Naive thymus-derived CD4-positive, alpha-beta T cell (primary cell): ENCODE data around the gene PTGER1. TPM values are rescaled to one million over a fixed set of nuclear protein-coding genes. Genes with fewer than 3 reads are reported as not detected.

Experiments
- ATAC-seq: fragments of 150-1000 bp; cut with Tn5 transposase; 2 replicates; pipeline ENCODE4 v1.10.0; 2021; ENCODE audit warnings: mild to moderate bottlenecking, moderate library complexity
- CTCF ChIA-PET: fragments of 350-600 bp; sonication (Branson Sonifier 250); formaldehyde crosslinking; loops from one replicate; lab custom pipeline; 2021; ENCODE audit warnings: antibody characterized with exemption; lab: Charles Lee
- POLR2A ChIA-PET: fragments of 350-600 bp; sonication (Branson Sonifier 250); formaldehyde crosslinking; loops from one replicate; lab custom pipeline; 2021; ENCODE audit warnings: antibody characterized with exemption, inconsistent platforms; lab: Charles Lee
- DNase-seq, 9 donors: peaks; one replicate each; pipeline versions ENCODE4 v3.0.0 to v3.0.0-alpha.2; 2020 to 2022; ENCODE audit warnings: mixed read lengths in 1 of 9
- H3K27ac ChIP-seq: one replicate; pipeline ENCODE4 v1.7.0; 2013; ENCODE audit warnings: mild to moderate bottlenecking, low read depth, low read length, moderate library complexity
- H3K27me3 ChIP-seq, 2 donors: one replicate each; pipeline ENCODE4 v1.7.0; 2013; ENCODE audit warnings: low read length in 2 of 2, mild to moderate bottlenecking in 2 of 2, moderate library complexity in 2 of 2; ENCODE audit not compliant: control insufficient read depth in 2 of 2, insufficient read depth in 2 of 2
- H3K36me3 ChIP-seq, 3 experiments: 1 replicate in 2 of 3; 2 replicates in 1 of 3; pipeline ENCODE4 v1.7.0; 2013; ENCODE audit warnings: low read length in 3 of 3, mild to moderate bottlenecking in 3 of 3, moderate library complexity in 1 of 3; ENCODE audit not compliant: insufficient read depth in 3 of 3, control insufficient read depth in 2 of 3
- H3K4me1 ChIP-seq, 2 donors: one replicate each; pipeline ENCODE4 v1.7.0; 2013; ENCODE audit warnings: low read length in 2 of 2, mild to moderate bottlenecking in 2 of 2, moderate library complexity in 1 of 2; ENCODE audit not compliant: control insufficient read depth in 2 of 2, insufficient read depth in 2 of 2
- H3K4me3 ChIP-seq: 2 replicates; pipeline ENCODE4 v1.7.0; 2013; ENCODE audit warnings: mild to moderate bottlenecking, low read length
- H3K9me3 ChIP-seq, 3 experiments: 1 replicate in 2 of 3; 2 replicates in 1 of 3; pipeline ENCODE4 v1.7.0; 2013; ENCODE audit warnings: low read length in 3 of 3; ENCODE audit not compliant: control insufficient read depth in 2 of 3
- H3K27ac Mint-ChIP-seq, 9 donors: one replicate each; pipeline ENCODE4 v1.8.0; 2020 to 2022; ENCODE audit warnings: mixed read lengths in 9 of 9, mild to moderate bottlenecking in 8 of 9, moderate library complexity in 5 of 9, inconsistent platforms in 2 of 9
- H3K27me3 Mint-ChIP-seq, 5 donors: one replicate each; pipeline ENCODE4 v1.8.0; 2021 to 2022; ENCODE audit warnings: mixed read lengths in 5 of 5, mild to moderate bottlenecking in 1 of 5
- H3K36me3 Mint-ChIP-seq, 5 donors: one replicate each; pipeline ENCODE4 v1.8.0; 2020 to 2022; ENCODE audit warnings: mixed read lengths in 5 of 5, mild to moderate bottlenecking in 3 of 5, inconsistent platforms in 1 of 5
- H3K4me1 Mint-ChIP-seq, 7 donors: one replicate each; pipeline ENCODE4 v1.8.0; 2020 to 2022; ENCODE audit warnings: mixed read lengths in 7 of 7, mild to moderate bottlenecking in 3 of 7, inconsistent platforms in 1 of 7
- H3K4me3 Mint-ChIP-seq, 10 donors: one replicate each; pipeline ENCODE4 v1.8.0; 2020 to 2022; ENCODE audit warnings: mild to moderate bottlenecking in 10 of 10, mixed read lengths in 10 of 10, moderate library complexity in 6 of 10, inconsistent platforms in 2 of 10
- H3K9me3 Mint-ChIP-seq, 11 donors: one replicate each; pipeline ENCODE4 v1.8.0; 2020 to 2022; ENCODE audit warnings: mixed read lengths in 11 of 11, mild to moderate bottlenecking in 4 of 11, inconsistent platforms in 1 of 11, moderate library complexity in 1 of 11
- intact Hi-C, 2 donors: fragments of 100-400 bp; cut with micrococcal nuclease; formaldehyde crosslinking; loops; one replicate each; pipeline ENCODE4 v1.15.1; 2023
- polyA plus RNA-seq, 2 donors: library from polyadenylated mRNA; unstranded; fragments of 300-500 nt; fragmentation: Illumina TruSeq; gene quantifications; one replicate each; pipeline ENCODE4 v1.2.3, GENCODE V29; 2021
- total RNA-seq, 6 experiments: library from RNA in 5 of 6; stranded (reverse) in 5 of 6; gene quantifications; 1 replicate in 5 of 6; 2 replicates in 1 of 6; pipeline ENCODE4 v1.2.3 and lab custom pipeline; 2021 to 2026

Gene PTGER1
- total and polyA plus RNA-seq, 7 experiments from 2014 or later = 0.46 TPM; not detected in 6

DNA sequence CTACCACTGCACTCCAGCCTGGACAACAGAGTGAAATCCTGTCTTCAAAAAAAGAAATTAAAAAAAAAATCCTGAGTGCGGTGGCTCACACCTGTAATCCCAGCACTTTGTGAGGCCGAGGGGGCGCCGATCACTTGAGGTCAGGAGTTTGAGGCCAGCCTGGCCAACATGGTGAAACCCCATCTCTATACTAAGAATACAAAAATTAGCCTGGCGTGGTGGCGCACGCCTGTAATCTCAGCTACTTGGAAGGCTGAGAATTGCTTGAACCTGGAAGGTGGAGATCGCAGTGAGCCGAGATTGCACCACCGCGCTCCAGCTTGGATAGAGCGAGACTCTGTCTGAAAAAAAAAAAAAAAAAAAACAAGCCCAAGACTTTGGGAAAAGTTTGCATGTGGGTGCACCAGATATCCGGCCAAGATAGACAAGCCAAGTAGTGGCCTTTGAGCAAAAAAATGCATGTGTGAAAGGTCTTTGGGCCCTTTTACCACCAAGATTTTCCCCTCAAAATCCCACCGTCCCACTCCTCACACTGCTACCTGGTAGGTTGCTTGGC is 37.3 kb upstream of the PTGER1 start:
- Mint-ChIP-seq H3K27me3 (no peaks in the 10 kb centered on the region), H3K9me3 (peaks cover 0 to 7% (median 0%) of the 10 kb centered on the region in 11 donors), H3K27ac (peak overlapping the region in 8 of 9 donors; percentile 66 to 99 (median 78)), H3K4me1 (peaks cover 41 to 79% (median 66%) of the 10 kb centered on the region in 7 donors), H3K36me3 (peaks cover 10 to 31% (median 28%) of the 10 kb centered on the region in 5 donors), H3K4me3 (no peak overlapping the region)
- CTCF ChIA-PET = interaction anchor here (0.9 kb wide), 1 partner anchor 11 kb away, joined by 3 read pairs; no protein-coding TSS in a partner anchor
- DNase-seq (no peak), ATAC-seq (no peak)
- H3K4me1 ChIP-seq = peaks cover 29 to 39% of the 10 kb centered on the region in 2 donors
- intact Hi-C loops = no loop called here
- H3K9me3 ChIP-seq = no peaks in the 10 kb centered on the region
- no peak overlapping the region for H3K4me3 ChIP-seq
- POLR2A ChIA-PET = interaction anchor here (1.7 to 34.0 kb wide), 2 partner anchors 17 to 19 kb away, joined by 5 to 1101 read pairs; partner anchors contain the start of genes DNAJB1, GIPC1 and TECR
- no peaks in the 10 kb centered on the region for H3K27me3 ChIP-seq
- H3K36me3 ChIP-seq = peaks cover 15 to 38% (median 22%) of the 10 kb centered on the region in 3 experiments
- no peak overlapping the region for H3K27ac ChIP-seq

DNA sequence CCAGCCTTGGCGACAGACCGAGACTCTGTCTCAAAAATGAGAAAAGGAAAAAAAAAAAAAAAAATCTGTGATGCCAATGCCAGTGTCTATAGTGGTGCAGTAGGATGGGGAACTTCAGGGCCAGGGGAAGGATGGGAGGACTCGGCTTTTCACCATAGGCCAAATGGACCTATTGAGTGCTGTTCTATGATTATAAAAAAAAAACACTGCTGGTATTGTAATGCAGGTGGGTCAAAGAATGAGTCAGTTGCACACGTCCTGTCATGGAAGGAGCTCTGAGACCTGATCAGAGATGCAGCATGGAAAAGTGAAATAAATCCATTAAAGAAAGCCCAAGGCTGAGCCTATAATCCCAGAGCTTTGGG is 36.1 kb upstream of the PTGER1 start:
- Histone ChIP-seq H3K4me3 (no peak overlapping the region), H3K27ac (no peak overlapping the region)

DNA sequence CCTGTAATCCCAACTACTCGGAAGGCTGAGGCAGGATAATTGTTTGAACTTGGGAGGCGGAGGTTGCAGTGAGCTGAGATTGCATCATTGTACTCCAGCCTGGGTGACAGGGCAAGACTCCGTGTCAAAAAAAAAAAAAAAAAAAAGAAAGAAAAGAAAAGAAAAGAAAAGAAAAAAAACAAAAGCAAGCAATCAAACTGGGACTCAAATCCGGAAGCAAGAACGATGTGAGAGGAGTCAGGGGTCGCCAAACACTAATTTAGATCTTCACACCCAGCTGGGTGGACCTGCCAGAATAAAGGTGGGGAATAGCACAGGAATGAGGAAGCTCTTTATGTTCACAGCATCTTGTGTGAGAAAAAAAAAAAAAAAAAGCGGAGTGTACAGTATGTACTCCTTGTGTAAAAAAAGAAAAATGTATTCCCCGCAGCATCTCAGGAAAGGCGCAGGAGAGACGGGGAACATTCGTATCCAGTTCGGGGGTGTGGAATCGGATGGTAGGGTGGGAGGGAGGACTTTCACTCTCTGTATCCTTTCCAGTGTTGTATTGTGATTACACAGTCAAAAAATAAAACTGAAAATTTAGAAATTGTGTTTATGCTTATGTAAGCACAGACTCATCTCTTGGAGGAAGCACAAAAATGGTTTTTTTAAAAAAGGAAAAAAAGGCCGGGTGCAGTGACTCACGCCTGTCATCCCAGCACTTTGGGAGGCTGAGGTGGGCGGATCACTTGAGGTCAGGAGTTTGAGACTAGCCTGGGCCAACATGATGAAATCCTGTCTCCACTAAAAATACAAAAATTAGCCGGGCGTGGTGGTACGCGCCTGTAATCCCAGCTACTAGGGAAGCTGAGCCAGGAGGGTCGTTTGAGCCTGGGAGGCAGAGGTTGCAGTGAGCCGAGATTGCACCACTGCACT is 35.4 kb upstream of the PTGER1 start:
- Mint-ChIP-seq H3K4me1 (peaks cover 47 to 83% (median 70%) of the 10 kb centered on the region in 7 donors), H3K9me3 (peaks cover 0 to 3% (median 0%) of the 10 kb centered on the region in 11 donors), H3K27me3 (no peaks in the 10 kb centered on the region), H3K27ac (peak overlapping the region; percentile 38 to 97 (median 66)), H3K4me3 (peak overlapping the region in 1 of 10 donors; percentile 8), H3K36me3 (peaks cover 5 to 15% (median 11%) of the 10 kb centered on the region in 5 donors)
- no peaks in the 10 kb centered on the region for H3K27me3 ChIP-seq
- ATAC-seq (peak; percentile 2), DNase-seq (no peak)
- H3K4me1 ChIP-seq = peaks cover 37 to 44% of the 10 kb centered on the region in 2 donors
- peaks cover 5 to 19% (median 14%) of the 10 kb centered on the region in 3 experiments for H3K36me3 ChIP-seq
- ChIA-PET CTCF (interaction anchor here (0.6 to 2.0 kb wide), 7 partner anchors 8 to 94 kb away, joined by 3 to 7 read pairs (median 4); partner anchors contain the start of gene DNAJB1), POLR2A (interaction anchor here (0.7 to 34.0 kb wide), 5 partner anchors 15 to 405 kb away, joined by 3 to 1101 read pairs (median 5); partner anchors contain the start of genes DNAJB1, GIPC1 and TECR)
- H3K4me3 ChIP-seq = no peak overlapping the region
- H3K9me3 ChIP-seq = no peaks in the 10 kb centered on the region
- H3K27ac ChIP-seq = no peak overlapping the region
- intact Hi-C loops = no loop called here

More for the DNA sequence above, 36.1 kb upstream of the PTGER1 start:
- ATAC-seq = no peak
- Histone ChIP-seq H3K27me3 (no peaks in the 10 kb centered on the region), H3K36me3 (peaks cover 12 to 26% (median 21%) of the 10 kb centered on the region in 3 experiments), H3K4me1 (peaks cover 37 to 44% of the 10 kb centered on the region in 2 donors), H3K9me3 (no peaks in the 10 kb centered on the region)
- intact Hi-C loops = no loop called here
- peaks cover 5 to 21% (median 18%) of the 10 kb centered on the region in 5 donors for H3K36me3 Mint-ChIP-seq
- H3K27me3 Mint-ChIP-seq = no peaks in the 10 kb centered on the region
- ChIA-PET POLR2A (interaction anchor here (1.7 to 34.0 kb wide), 2 partner anchors 16 to 20 kb away, joined by 5 to 1101 read pairs; partner anchors contain the start of genes DNAJB1, GIPC1 and TECR), CTCF (interaction anchor here (1.5 to 2.0 kb wide), 2 partner anchors 12 to 46 kb away, joined by 5 to 7 read pairs; no protein-coding TSS in a partner anchor)
- peaks cover 0 to 3% (median 0%) of the 10 kb centered on the region in 11 donors for H3K9me3 Mint-ChIP-seq
- DNase-seq = no peak
- peak overlapping the region in 5 of 9 donors; percentile 43 to 97 (median 70) for H3K27ac Mint-ChIP-seq
- peaks cover 47 to 83% (median 70%) of the 10 kb centered on the region in 7 donors for H3K4me1 Mint-ChIP-seq
- H3K4me3 Mint-ChIP-seq = peak overlapping the region in 1 of 10 donors; percentile 15

DNA sequence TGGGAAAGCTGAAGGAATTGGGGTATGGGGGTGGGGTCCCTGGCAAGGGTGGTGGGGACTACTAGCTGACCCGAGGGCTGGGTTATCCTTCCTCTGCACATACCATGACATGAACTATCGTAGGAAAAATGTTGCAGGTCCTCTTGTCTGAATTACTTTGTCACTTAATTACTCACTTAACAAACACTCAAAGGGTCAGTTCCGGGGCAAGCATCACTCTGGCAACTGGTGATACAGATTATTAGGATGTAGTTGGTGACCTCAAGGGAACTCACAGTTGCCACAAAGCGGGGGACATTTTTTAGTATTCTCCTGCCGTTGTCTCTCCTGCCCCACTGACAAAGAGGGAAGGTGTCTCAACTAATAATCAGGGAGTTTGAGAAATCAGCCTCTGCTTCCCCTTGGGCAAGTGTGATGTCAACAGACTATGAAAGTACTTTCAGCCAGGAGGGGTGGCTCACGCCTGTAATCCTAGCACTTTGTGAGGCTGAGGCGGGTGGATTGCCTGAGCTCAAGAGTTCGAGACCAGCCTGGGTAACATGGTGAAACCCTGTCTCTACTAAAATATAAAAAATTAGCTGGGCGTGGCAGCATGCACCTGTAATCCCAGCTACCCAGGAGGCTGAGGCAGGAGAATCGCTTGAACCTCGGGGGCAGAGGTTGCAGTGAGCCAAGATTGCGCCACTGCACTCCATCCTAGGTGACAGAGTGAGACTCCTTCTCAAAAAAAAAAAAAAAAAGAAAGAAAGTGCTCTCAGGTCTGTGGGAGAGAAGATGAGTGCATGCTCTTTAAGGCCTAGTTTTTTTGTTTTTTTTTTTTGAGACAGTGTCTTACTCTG is 32.8 kb upstream of the PTGER1 start:
- peaks cover 0 to 7% (median 0%) of the 10 kb centered on the region in 5 donors for H3K27me3 Mint-ChIP-seq
- H3K4me3 Mint-ChIP-seq = peak overlapping the region; percentile 54 to 81 (median 75)
- no peaks in the 10 kb centered on the region for H3K36me3 Mint-ChIP-seq
- peak overlapping the region; percentile 96 to 100 (median 97) for H3K27ac Mint-ChIP-seq
- ATAC-seq (peak; percentile 28), DNase-seq (peak in 1 of 9 donors; percentile 33)
- ChIA-PET CTCF (interaction anchor here (1.9 to 4.6 kb wide), 4 partner anchors 11 to 64 kb away, joined by 5 to 73 read pairs (median 22); partner anchors contain the start of genes DNAJB1, GIPC1 and NDUFB7), POLR2A (interaction anchor here (0.7 to 34.0 kb wide), 5 partner anchors 12 to 342 kb away, joined by 3 to 1101 read pairs (median 29); partner anchors contain the start of genes DNAJB1, GIPC1 and TECR)
- Histone ChIP-seq H3K27ac (peak overlapping the region; percentile 70), H3K27me3 (no peaks in the 10 kb centered on the region), H3K4me1 (peaks cover 29 to 50% of the 10 kb centered on the region in 2 donors), H3K9me3 (no peaks in the 10 kb centered on the region), H3K4me3 (no peak overlapping the region), H3K36me3 (no peaks in the 10 kb centered on the region)
- H3K9me3 Mint-ChIP-seq = peaks cover 0 to 3% (median 0%) of the 10 kb centered on the region in 11 donors
- peaks cover 51 to 83% (median 72%) of the 10 kb centered on the region in 7 donors for H3K4me1 Mint-ChIP-seq
- intact Hi-C loops = loop anchor here (1.0 to 5.0 kb wide), 5 partner anchors 10 to 141 kb away; partner anchors contain the start of genes DNAJB1 (in 2 of the 2), TECR (in 2 of the 2) and DDX39A (in 1 of the 2)

DNA sequence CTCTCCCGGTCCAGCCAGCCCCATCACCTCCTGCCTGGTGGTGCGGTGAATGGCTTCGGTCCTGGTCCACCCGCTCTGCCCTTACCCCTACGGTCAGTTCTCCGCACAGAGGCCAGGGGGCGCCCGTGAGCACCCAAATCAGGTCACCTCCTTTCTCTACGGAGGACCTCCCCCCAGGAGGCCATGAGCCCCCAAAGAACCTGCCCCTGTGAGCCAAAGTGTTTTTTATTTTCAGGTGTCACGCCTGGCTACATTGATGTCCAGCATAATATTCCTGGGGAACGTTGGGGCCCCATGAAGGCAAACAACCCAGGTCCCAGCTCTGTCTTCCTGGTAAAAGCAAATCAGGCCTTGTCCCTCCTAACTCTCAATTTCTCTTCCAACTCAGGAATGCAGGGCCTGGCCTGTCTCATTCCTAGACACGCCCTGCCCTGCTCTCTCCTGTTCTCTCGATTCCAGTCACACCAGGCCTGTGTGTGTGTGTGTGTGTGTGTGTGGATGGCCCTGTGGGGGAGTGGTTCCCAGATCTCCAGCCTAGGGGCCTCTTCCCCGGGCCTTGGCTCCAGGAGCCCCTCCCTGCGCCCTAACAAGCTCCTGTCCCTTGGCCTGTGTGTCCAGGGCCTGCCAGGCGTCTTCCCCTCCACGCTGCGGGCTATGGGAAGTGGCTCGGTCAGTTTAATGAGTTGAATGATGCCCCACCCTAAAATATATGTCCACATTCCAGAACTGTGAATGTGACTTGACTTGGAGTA is 30.5 kb upstream of the PTGER1 start:
- Histone ChIP-seq H3K4me1 (peaks cover 29 to 50% of the 10 kb centered on the region in 2 donors), H3K27ac (peak overlapping the region; percentile 70), H3K4me3 (no peak overlapping the region)

More for the DNA sequence above, 30.5 kb upstream of the PTGER1 start:
- ATAC-seq (peak; percentile 68), DNase-seq (peak; percentile 62 to 79 (median 71))
- POLR2A ChIA-PET = interaction anchor here (0.6 to 34.0 kb wide), 15 partner anchors 8 to 1860 kb away, joined by 3 to 1101 read pairs (median 4); partner anchors contain the start of genes DNAJB1, GIPC1, NDUFB7 and TECR
- Mint-ChIP-seq H3K36me3 (no peaks in the 10 kb centered on the region), H3K27me3 (peaks cover 0 to 7% (median 0%) of the 10 kb centered on the region in 5 donors), H3K4me1 (peaks cover 42 to 77% (median 68%) of the 10 kb centered on the region in 7 donors), H3K27ac (peak overlapping the region; percentile 96 to 100 (median 97)), H3K4me3 (peak overlapping the region; percentile 13 to 84 (median 65)), H3K9me3 (peaks cover 0 to 3% (median 0%) of the 10 kb centered on the region in 11 donors)
- Histone ChIP-seq H3K27me3 (no peaks in the 10 kb centered on the region), H3K36me3 (no peaks in the 10 kb centered on the region), H3K9me3 (no peaks in the 10 kb centered on the region)
- CTCF ChIA-PET = interaction anchor here (0.6 to 4.6 kb wide), 17 partner anchors 8 to 1761 kb away, joined by 3 to 73 read pairs (median 5); partner anchors contain the start of genes DNAJB1, GIPC1 and NDUFB7
- intact Hi-C loops = loop anchor here (1.0 to 5.0 kb wide), 6 partner anchors 9 to 138 kb away; partner anchors contain the start of genes DDX39A (in 1 of the 2), GIPC1 (in 1 of the 2) and NDUFB7 (in 1 of the 2)
